ENCODE results near the gene CDCA8. TPM values are rescaled to one million over a fixed set of nuclear protein-coding genes. Genes with fewer than 3 reads are reported as not detected.

The CDCA8 gene
- total and polyA plus RNA-seq, 2 of the 13 experiments (the other 11 are each of a cell fraction or from before 2014, with no cell fraction given) = 24.1 to 38.6 TPM

DNA sequence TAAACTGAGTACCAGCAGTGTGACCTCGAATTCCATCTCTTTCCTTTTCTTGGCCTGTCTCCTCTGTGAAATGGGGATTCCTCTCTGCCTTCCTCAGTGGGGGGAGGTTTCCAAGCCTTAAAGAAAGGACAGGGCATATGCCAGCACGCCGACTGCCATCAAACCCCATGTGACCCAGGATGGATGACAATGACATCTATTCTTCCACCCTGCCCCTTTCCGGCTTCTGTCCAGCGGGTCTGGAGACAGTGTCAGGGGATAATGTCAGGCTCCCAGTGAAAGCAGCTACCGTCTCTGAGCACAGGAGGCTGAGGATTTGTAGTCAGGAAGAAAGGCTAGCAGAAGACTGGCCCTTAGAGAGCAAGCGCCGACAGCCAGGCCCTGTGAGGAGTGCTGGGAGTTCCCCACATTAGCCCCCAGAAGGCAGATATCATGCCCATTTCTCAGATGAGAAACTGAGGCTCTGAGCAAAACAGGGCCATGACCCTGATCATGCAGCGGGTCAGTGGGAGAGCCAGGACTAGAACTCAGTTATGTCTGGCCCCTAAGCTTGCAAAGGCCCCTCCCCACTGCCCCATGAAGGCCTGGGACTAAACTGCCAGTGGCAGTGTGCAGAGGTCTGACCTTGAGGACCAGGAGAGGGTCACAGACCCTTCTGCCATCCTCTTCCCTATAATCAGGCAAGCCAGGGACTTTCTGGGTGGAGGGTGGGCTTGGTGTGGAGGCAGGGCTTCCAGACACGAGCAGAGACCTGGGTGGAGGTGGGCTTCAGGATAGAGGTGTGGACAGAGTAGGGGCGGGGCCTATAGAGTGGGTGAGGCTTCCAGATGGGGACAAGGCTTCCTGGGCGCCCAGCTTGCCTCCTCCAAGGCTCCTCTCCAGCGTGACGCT, 30.1 kb downstream of the CDCA8 start:
- in situ Hi-C loops (cut with HindIII; ENCODE audit: extremely low pct_ligation_motif_present, low pct_unique_long_range_greater_than_20kb) = no loop called here
- TF ChIP-seq ZNF629 (CRISPR knock-in tag; conservative IDR thresholded peaks at IDR 0.05) = peak; percentile 91
- TF ChIP-seq, protein P1, sequence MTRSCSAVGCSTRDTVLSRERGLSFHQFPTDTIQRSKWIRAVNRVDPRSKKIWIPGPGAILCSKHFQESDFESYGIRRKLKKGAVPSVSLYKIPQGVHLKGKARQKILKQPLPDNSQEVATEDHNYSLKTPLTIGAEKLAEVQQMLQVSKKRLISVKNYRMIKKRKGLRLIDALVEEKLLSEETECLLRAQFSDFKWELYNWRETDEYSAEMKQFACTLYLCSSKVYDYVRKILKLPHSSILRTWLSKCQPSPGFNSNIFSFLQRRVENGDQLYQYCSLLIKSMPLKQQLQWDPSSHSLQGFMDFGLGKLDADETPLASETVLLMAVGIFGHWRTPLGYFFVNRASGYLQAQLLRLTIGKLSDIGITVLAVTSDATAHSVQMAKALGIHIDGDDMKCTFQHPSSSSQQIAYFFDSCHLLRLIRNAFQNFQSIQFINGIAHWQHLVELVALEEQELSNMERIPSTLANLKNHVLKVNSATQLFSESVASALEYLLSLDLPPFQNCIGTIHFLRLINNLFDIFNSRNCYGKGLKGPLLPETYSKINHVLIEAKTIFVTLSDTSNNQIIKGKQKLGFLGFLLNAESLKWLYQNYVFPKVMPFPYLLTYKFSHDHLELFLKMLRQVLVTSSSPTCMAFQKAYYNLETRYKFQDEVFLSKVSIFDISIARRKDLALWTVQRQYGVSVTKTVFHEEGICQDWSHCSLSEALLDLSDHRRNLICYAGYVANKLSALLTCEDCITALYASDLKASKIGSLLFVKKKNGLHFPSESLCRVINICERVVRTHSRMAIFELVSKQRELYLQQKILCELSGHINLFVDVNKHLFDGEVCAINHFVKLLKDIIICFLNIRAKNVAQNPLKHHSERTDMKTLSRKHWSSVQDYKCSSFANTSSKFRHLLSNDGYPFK (CRISPR knock-in tag; IDR thresholded peaks at IDR 0.05; ENCODE audit: borderline replicate concordance) = no peak
- DNase-seq (ENCODE audit: low spot score) (no peak), FAIRE-seq (no peak), ATAC-seq (no peak)
- Histone ChIP-seq H2AFZ (ENCODE audit: low read length) (no peak overlapping the region), H4K20me1 (ENCODE audit: insufficient read depth, low read length) (no peaks in the 10 kb centered on the region), H3K36me3 (replicated peaks in 1 of 2; ENCODE audit: control insufficient read depth in 1 of 2, insufficient read depth in 2 of 2, low read length in 2 of 2) (no peaks in the 10 kb centered on the region), H3K9me3 (ENCODE audit: low read length) (no peaks in the 10 kb centered on the region), H3K9ac (ENCODE audit: insufficient read depth, low read depth, low read length) (no peak overlapping the region), H3K4me2 (ENCODE audit: low read depth, low read length) (peak overlapping the region; percentile 77; the same call in 1 of the 2 replicates), H3K4me3 (replicated peaks in 1 of 3; ENCODE audit: insufficient read depth in 1 of 3, low read depth in 2 of 3, low read length in 3 of 3) (peak overlapping the region in 1 of 3 experiments; percentile 52; a peak in 1 of 6 replicates), H3K27ac (ENCODE audit: extremely low read length, insufficient read depth, low read length) (no peak overlapping the region), H3K79me2 (ENCODE audit: insufficient read depth, low read length) (no peaks in the 10 kb centered on the region), H3K4me1 (ENCODE audit: insufficient read depth, low read length) (peaks cover 76% of the 10 kb centered on the region), H3K27me3 (ENCODE audit: control insufficient read depth in 1 of 2, insufficient read depth in 2 of 2, low read length in 2 of 2) (peaks cover 4 to 15% of the 10 kb centered on the region in 2 experiments; a peak in 3 of 5 replicates)
- intact Hi-C loops (cut with micrococcal nuclease; ENCODE audit: unreplicated experiment) = loop anchor here (10.0 kb wide), 1 partner anchor 72 kb away; the partner anchor contains the start of gene MANEAL
- no TSS peak for BruUV-seq (replicated peaks)
- WGBS (ENCODE audit: low lambda C conversion rate) = 55% methylated on average over 11 of the region's 14 CpGs
- CTCF ChIA-PET (ENCODE audit: low intra/inter-chr PET ratio, low total read pairs) = no interaction called here
- POLR2A ChIA-PET = no interaction called here

GRCh38 chr1:37723072-37723389, 30.7 kb downstream of the CDCA8 start:
- 60% methylated on average over 6 of the region's 6 CpGs for WGBS (ENCODE audit: low lambda C conversion rate)
- POLR2A ChIA-PET = interaction anchor here (0.8 kb wide), 1 partner anchor 10 kb away, joined by 4 read pairs; no protein-coding TSS in a partner anchor

More at GRCh38 chr1:37723072-37723389, 30.7 kb downstream of the CDCA8 start:
- TF ChIP-seq HIC2 (CRISPR knock-in tag; IDR thresholded peaks at IDR 0.05; ENCODE audit: low read depth) = peak; percentile 65; the same call in 1 of the 2 replicates
- TF ChIP-seq ZBTB46 (CRISPR knock-in tag; IDR thresholded peaks at IDR 0.05; ENCODE audit: borderline replicate concordance) = no peak
- intact Hi-C loops (cut with micrococcal nuclease; ENCODE audit: unreplicated experiment) = loop anchor here (10.0 kb wide), 1 partner anchor 72 kb away; the partner anchor contains the start of gene MANEAL
- Histone ChIP-seq H3K4me3 (replicated peaks in 1 of 3; ENCODE audit: insufficient read depth in 1 of 3, low read depth in 2 of 3, low read length in 3 of 3) (peak overlapping the region in 1 of 3 experiments; percentile 52; a peak in 1 of 6 replicates), H4K20me1 (ENCODE audit: insufficient read depth, low read length) (no peaks in the 10 kb centered on the region), H3K27ac (ENCODE audit: extremely low read length, insufficient read depth, low read length) (peak overlapping the region; percentile 45), H3K36me3 (replicated peaks in 1 of 2; ENCODE audit: control insufficient read depth in 1 of 2, insufficient read depth in 2 of 2, low read length in 2 of 2) (no peaks in the 10 kb centered on the region), H3K4me2 (ENCODE audit: low read depth, low read length) (peak overlapping the region; percentile 77), H3K79me2 (ENCODE audit: insufficient read depth, low read length) (no peaks in the 10 kb centered on the region), H3K4me1 (ENCODE audit: insufficient read depth, low read length) (peaks cover 69% of the 10 kb centered on the region), H3K9ac (ENCODE audit: insufficient read depth, low read depth, low read length) (no peak overlapping the region), H3K9me3 (ENCODE audit: low read length) (no peaks in the 10 kb centered on the region), H3K27me3 (ENCODE audit: control insufficient read depth in 1 of 2, insufficient read depth in 2 of 2, low read length in 2 of 2) (peaks cover 4 to 15% of the 10 kb centered on the region in 2 experiments; a peak in 3 of 5 replicates), H2AFZ (ENCODE audit: low read length) (no peak overlapping the region)
- CTCF ChIA-PET (ENCODE audit: low intra/inter-chr PET ratio, low total read pairs) = no interaction called here
- FAIRE-seq = no peak
- ATAC-seq = peak; percentile 30
- BruUV-seq (replicated peaks) = no TSS peak
- DNase-seq (ENCODE audit: low spot score) = no peak
- in situ Hi-C loops (cut with HindIII; ENCODE audit: extremely low pct_ligation_motif_present, low pct_unique_long_range_greater_than_20kb) = no loop called here

All from HepG2 (cell line).